Tibial nerve (tissue), 3 donors: Measurements from ENCODE around the gene FNTB.
"Not testable (repeated sequence)": the region's sequence is repeated elsewhere in the genome, so short reads cannot be mapped to it uniquely, and the experiment has no call there.

Experiments used
- POLR2A ChIP-seq, 2 donors: fragments of 450-650 bp; IDR thresholded peaks; one replicate each; pipeline ENCODE4 v1.6.1; 2017; ENCODE audit warnings: antibody characterized with exemption in 2 of 2, mild to moderate bottlenecking in 2 of 2, moderate library complexity in 2 of 2
- TF ChIP-seq, protein P1 (sequence below), 5 experiments: fragments of 200-600 bp in 3 of 5; fragments of 450-650 bp in 2 of 5; sonication (generic) in 3 of 5; IDR thresholded peaks; one replicate each; pipeline ENCODE4 v1.5.1; 2016 to 2019; ENCODE audit warnings: antibody characterized with exemption in 5 of 5, mild to moderate bottlenecking in 3 of 5, moderate library complexity in 2 of 5

DNA sequence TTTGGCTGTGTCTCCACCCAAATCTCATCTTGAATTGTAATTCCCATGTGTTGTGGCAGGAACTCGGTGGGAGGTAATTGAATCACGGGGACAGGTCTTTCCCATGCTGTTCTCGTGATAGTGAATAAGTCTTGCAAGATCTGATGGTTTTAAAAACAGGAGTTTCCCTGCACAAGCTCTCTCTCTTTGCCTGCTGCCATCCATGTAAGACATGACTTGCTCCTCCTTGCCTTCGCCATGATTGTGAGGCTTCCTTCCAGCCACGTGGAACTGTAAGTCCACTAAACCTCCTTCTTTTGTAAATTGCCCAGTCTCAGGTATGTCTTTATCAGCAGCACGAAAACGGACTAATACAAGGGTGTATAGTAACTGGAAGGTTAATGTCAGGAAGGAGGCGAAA is 101.1 kb downstream of the FNTB start:
- TF ChIP-seq, protein P1, sequence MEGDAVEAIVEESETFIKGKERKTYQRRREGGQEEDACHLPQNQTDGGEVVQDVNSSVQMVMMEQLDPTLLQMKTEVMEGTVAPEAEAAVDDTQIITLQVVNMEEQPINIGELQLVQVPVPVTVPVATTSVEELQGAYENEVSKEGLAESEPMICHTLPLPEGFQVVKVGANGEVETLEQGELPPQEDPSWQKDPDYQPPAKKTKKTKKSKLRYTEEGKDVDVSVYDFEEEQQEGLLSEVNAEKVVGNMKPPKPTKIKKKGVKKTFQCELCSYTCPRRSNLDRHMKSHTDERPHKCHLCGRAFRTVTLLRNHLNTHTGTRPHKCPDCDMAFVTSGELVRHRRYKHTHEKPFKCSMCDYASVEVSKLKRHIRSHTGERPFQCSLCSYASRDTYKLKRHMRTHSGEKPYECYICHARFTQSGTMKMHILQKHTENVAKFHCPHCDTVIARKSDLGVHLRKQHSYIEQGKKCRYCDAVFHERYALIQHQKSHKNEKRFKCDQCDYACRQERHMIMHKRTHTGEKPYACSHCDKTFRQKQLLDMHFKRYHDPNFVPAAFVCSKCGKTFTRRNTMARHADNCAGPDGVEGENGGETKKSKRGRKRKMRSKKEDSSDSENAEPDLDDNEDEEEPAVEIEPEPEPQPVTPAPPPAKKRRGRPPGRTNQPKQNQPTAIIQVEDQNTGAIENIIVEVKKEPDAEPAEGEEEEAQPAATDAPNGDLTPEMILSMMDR (IDR thresholded peaks at IDR 0.05): not testable (repeated sequence)
- TF ChIP-seq POLR2A (IDR thresholded peaks at IDR 0.05): not testable (repeated sequence)
